ENCODE data around the gene PRR30. TPM values are rescaled to one million over a fixed set of nuclear protein-coding genes. Genes with fewer than 3 reads are reported as not detected.

The PRR30 gene
- total RNA-seq, 4 donors from 2014 or later: not detected

DNA sequence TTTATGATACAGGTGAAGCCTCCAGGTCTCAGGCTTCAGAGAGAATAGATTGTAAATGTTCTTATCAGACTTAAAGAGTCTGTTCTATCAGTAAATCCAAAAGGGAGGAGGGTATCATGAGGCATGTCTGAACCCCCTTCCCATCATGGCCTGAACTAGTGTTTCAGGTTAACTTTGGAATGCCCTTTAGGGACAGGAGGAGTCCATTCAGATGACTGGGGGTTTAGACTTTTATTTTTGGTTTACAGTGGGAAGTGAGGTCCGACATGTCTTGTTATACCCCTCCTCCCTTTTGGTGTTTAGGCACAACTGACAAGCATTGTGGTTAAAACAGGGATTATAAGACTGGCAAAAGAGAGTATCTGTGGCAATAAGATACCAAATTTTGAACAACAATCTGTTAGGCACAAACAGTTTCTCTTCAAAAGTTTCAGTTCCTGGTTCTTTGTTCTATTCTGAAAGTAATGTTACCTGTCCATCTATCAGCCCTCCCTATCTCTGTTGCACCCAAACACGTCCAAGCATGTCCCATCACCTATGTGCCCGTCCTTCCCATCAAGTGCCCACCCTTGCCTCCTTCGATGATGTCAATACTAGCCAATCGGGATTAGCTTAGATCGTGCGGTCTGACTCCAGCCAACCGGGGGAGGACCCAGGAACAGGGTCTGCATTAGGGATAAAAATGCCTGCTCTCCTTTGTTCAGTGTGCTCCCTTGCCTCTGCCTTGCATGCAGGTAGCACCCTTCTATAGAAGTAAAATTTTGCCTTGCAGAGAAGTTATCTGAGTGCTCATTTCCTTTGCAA is 26.0 kb upstream of the PRR30 start:
- no peak for DNase-seq (ENCODE audit: extremely low spot score)
- intact Hi-C loops (cut with DNase I): no loop called here
- WGBS: 86% methylated on average over 8 of the region's 8 CpGs

GRCh38 chr2:27162151-27163121 is 23.2 kb upstream of the PRR30 start:
- no peaks in the 10 kb centered on the region for H3K4me1 ChIP-seq
- no peaks in the 10 kb centered on the region for H3K36me3 ChIP-seq
- no peak overlapping the region for H3K27ac ChIP-seq (replicated peaks in 1 of 4)
- intact Hi-C loops (cut with DNase I): no loop called here
- DNase-seq (ENCODE audit: extremely low spot score): no peak
- TF ChIP-seq, protein P1, sequence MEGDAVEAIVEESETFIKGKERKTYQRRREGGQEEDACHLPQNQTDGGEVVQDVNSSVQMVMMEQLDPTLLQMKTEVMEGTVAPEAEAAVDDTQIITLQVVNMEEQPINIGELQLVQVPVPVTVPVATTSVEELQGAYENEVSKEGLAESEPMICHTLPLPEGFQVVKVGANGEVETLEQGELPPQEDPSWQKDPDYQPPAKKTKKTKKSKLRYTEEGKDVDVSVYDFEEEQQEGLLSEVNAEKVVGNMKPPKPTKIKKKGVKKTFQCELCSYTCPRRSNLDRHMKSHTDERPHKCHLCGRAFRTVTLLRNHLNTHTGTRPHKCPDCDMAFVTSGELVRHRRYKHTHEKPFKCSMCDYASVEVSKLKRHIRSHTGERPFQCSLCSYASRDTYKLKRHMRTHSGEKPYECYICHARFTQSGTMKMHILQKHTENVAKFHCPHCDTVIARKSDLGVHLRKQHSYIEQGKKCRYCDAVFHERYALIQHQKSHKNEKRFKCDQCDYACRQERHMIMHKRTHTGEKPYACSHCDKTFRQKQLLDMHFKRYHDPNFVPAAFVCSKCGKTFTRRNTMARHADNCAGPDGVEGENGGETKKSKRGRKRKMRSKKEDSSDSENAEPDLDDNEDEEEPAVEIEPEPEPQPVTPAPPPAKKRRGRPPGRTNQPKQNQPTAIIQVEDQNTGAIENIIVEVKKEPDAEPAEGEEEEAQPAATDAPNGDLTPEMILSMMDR (IDR thresholded peaks at IDR 0.05): no peak
- TF ChIP-seq EP300 (IDR thresholded peaks at IDR 0.05): no peak
- TF ChIP-seq POLR2AphosphoS5 (IDR thresholded peaks at IDR 0.05): no peak
- TF ChIP-seq POLR2A (IDR thresholded peaks at IDR 0.05; ENCODE audit: low read depth): no peak
- no peaks in the 10 kb centered on the region for H3K9me3 ChIP-seq
- no peaks in the 10 kb centered on the region for H3K27me3 ChIP-seq
- 83% methylated on average over 15 of the region's 15 CpGs for WGBS
- no peak overlapping the region for H3K4me3 ChIP-seq

More for the DNA sequence above, 26.0 kb upstream of the PRR30 start:
- no peak overlapping the region for H3K27ac ChIP-seq (replicated peaks in 1 of 4)
- H3K27me3 ChIP-seq: peaks cover 0 to 10% (median 2%) of the 10 kb centered on the region in 4 donors
- peaks cover 0 to 6% (median 5%) of the 10 kb centered on the region in 4 donors for H3K4me1 ChIP-seq
- TF ChIP-seq EP300 (IDR thresholded peaks at IDR 0.05) (no peak), POLR2AphosphoS5 (IDR thresholded peaks at IDR 0.05) (no peak), POLR2A (IDR thresholded peaks at IDR 0.05; ENCODE audit: low read depth) (no peak)
- TF ChIP-seq, protein P1 (IDR thresholded peaks at IDR 0.05): no peak
- no peak overlapping the region for H3K4me3 ChIP-seq
- H3K9me3 ChIP-seq: no peaks in the 10 kb centered on the region
- no peaks in the 10 kb centered on the region for H3K36me3 ChIP-seq

DNA sequence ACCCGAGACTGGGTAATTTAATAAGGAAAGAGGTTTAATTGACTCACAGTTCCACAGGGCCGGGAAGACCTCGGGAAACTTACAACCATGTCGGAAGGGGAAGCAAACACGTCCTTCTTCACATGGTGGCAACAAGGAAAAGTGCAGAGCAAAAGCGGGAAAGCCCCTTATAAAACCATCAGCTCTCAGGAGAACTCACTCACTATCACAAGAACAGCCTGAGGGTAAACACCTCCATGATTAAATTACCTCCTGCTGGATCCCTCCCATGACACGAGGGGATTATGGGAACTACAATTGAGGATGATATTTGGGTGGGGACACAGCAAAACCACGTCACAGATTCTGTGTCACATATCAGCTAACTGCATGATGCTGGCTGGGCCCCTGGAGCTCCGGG is 21.0 kb upstream of the PRR30 start:
- 86% methylated on average over 9 of the region's 9 CpGs for WGBS
- Histone ChIP-seq H3K4me3 (no peak overlapping the region), H3K27me3 (peaks cover 0 to 3% (median 0%) of the 10 kb centered on the region in 4 donors), H3K9me3 (no peaks in the 10 kb centered on the region), H3K36me3 (no peaks in the 10 kb centered on the region), H3K27ac (replicated peaks in 1 of 4) (no peak overlapping the region), H3K4me1 (no peaks in the 10 kb centered on the region)
- intact Hi-C loops (cut with DNase I): no loop called here
- no peak for TF ChIP-seq POLR2AphosphoS5 (IDR thresholded peaks at IDR 0.05)
- TF ChIP-seq, protein P1 (IDR thresholded peaks at IDR 0.05): no peak
- no peak for TF ChIP-seq EP300 (IDR thresholded peaks at IDR 0.05)
- no peak for TF ChIP-seq POLR2A (IDR thresholded peaks at IDR 0.05; ENCODE audit: low read depth)
- no peak for DNase-seq (ENCODE audit: extremely low spot score)

DNA sequence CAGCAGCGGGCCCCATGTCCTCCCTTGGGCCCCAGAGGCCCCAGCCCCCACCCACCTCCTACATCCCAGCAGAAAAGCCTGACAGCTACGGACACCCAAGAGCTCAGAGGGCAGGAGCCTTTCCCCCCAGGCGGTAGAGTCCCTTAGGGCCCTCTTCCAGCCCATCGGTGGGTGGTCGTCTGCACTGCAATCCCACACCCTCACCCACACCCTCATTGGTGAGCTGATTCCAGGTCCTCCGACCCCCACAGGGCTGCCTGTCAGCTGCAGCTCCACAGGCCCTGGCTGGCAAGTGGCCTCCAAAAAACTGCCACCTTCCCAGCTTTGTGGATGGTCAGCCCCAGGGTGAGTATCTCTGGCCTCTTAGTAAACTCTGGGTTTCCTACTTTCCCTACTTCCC is 20.1 kb upstream of the PRR30 start:
- TF ChIP-seq, protein P1 (IDR thresholded peaks at IDR 0.05): no peak
- TF ChIP-seq EP300 (IDR thresholded peaks at IDR 0.05) (no peak), POLR2A (IDR thresholded peaks at IDR 0.05; ENCODE audit: low read depth) (no peak), POLR2AphosphoS5 (IDR thresholded peaks at IDR 0.05) (no peak)
- 72% methylated on average over 6 of the region's 6 CpGs for WGBS
- Histone ChIP-seq H3K4me3 (no peak overlapping the region), H3K27ac (replicated peaks in 1 of 4) (no peak overlapping the region), H3K36me3 (no peaks in the 10 kb centered on the region), H3K27me3 (peaks cover 0 to 3% (median 0%) of the 10 kb centered on the region in 4 donors), H3K9me3 (no peaks in the 10 kb centered on the region), H3K4me1 (no peaks in the 10 kb centered on the region)
- intact Hi-C loops (cut with DNase I): no loop called here
- no peak for DNase-seq (ENCODE audit: extremely low spot score)

Data from esophagus muscularis mucosa (tissue), 4 donors.